ENCODE measurements around the gene ADARB1. TPM values are rescaled to one million over a fixed set of nuclear protein-coding genes. Genes with fewer than 3 reads are reported as not detected.

Gene ADARB1
- total RNA-seq, 1 experiment from 2014 or later = 15.8 TPM

- no peaks in the 10 kb centered on the region for H3K27me3 ChIP-seq (ENCODE audit: insufficient read depth, low read length)
- H4K8ac ChIP-seq (replicated peaks; ENCODE audit: insufficient read length, low read depth, low read length) = no peak overlapping the region
- Mint-ChIP-seq H3K27me3 (ENCODE audit: low read depth) (peaks cover 9% of the 10 kb centered on the region), H3K4me3 (no peak overlapping the region), H3K9me3 (peaks cover 3 to 11% of the 10 kb centered on the region in 2 experiments; a peak in 3 of 5 replicates), H3K27ac (no peak overlapping the region; a peak in 1 of 7 replicates), H3K36me3 (ENCODE audit: insufficient read depth in 1 of 3, low read depth in 3 of 3) (peaks cover 2 to 11% (median 6%) of the 10 kb centered on the region in 3 experiments; a peak in 6 of 7 replicates), H3K4me1 (peaks cover 17 to 18% of the 10 kb centered on the region in 2 experiments)
- H3K4me1 ChIP-seq (ENCODE audit: insufficient read depth, low read length) = no peaks in the 10 kb centered on the region
- no peak overlapping the region for H4K91ac ChIP-seq (ENCODE audit: insufficient read length, low read depth, low read length)
- no peak overlapping the region for H2BK5ac ChIP-seq (ENCODE audit: insufficient read length, low read length)
- no peak overlapping the region for H3K4me2 ChIP-seq (ENCODE audit: insufficient read depth, insufficient read length, low read length)
- no peaks in the 10 kb centered on the region for H4K20me1 ChIP-seq (ENCODE audit: control insufficient read depth, insufficient read depth, insufficient read length)
- H3K79me1 ChIP-seq (ENCODE audit: insufficient read depth, low read depth, low read length, poor library complexity, severe bottlenecking) = no peaks in the 10 kb centered on the region
- no peak overlapping the region for H2AK5ac ChIP-seq (ENCODE audit: insufficient read length, low read length)
- peaks cover 2% of the 10 kb centered on the region for H3K23me2 ChIP-seq (ENCODE audit: insufficient read length, low read depth, low read length, poor library complexity, severe bottlenecking)
- H3K9me3 ChIP-seq (ENCODE audit: control insufficient read depth, low read depth, low read length) = no peaks in the 10 kb centered on the region
- H2BK20ac ChIP-seq (ENCODE audit: low read depth, low read length, poor library complexity, severe bottlenecking) = no peak overlapping the region
- H4K5ac ChIP-seq (ENCODE audit: insufficient read length, low read depth, low read length) = no peak overlapping the region
- no peak for DNase-seq
- H3K79me2 ChIP-seq (ENCODE audit: insufficient read depth, low read length) = no peaks in the 10 kb centered on the region
- H3T11ph ChIP-seq (ENCODE audit: low read length) = no peak overlapping the region
- WGBS (ENCODE audit: extremely low coverage, insufficient read length, low lambda C conversion rate) = no CpG with 5 or more reads among the region's 14 CpGs
- H2AFZ ChIP-seq (ENCODE audit: low read length) = no peak overlapping the region
- H2BK15ac ChIP-seq (ENCODE audit: low read depth, low read length) = no peak overlapping the region
- H3K56ac ChIP-seq (ENCODE audit: insufficient read length, low read depth, low read length) = no peak overlapping the region
- no peak overlapping the region for H3K18ac ChIP-seq (ENCODE audit: insufficient read length, low read depth, low read length)
- H2BK120ac ChIP-seq (ENCODE audit: low read depth, low read length, poor library complexity, severe bottlenecking) = no peak overlapping the region
- H3K23ac ChIP-seq (ENCODE audit: insufficient read length, low read depth, low read length) = no peak overlapping the region
- no peak for TF ChIP-seq CTCF (conservative IDR thresholded peaks at IDR 0.05)
- H3K9ac ChIP-seq (ENCODE audit: extremely low read depth, insufficient read length, low read length) = no peak overlapping the region
- no peak overlapping the region for H3K4ac ChIP-seq (ENCODE audit: low read depth, low read length)
- H2BK12ac ChIP-seq (ENCODE audit: insufficient read length, low read depth, low read length) = no peak overlapping the region
- no peak overlapping the region for H3K14ac ChIP-seq (ENCODE audit: insufficient read depth, low read length)
- H3K27ac ChIP-seq (ENCODE audit: insufficient read length, low read depth, low read length) = no peak overlapping the region
Observed at GRCh38 chr21:45250914-45251634, 176.7 kb downstream of the ADARB1 start.
